Measurements from ENCODE around the gene FANCD2.

Gene FANCD2

DNA sequence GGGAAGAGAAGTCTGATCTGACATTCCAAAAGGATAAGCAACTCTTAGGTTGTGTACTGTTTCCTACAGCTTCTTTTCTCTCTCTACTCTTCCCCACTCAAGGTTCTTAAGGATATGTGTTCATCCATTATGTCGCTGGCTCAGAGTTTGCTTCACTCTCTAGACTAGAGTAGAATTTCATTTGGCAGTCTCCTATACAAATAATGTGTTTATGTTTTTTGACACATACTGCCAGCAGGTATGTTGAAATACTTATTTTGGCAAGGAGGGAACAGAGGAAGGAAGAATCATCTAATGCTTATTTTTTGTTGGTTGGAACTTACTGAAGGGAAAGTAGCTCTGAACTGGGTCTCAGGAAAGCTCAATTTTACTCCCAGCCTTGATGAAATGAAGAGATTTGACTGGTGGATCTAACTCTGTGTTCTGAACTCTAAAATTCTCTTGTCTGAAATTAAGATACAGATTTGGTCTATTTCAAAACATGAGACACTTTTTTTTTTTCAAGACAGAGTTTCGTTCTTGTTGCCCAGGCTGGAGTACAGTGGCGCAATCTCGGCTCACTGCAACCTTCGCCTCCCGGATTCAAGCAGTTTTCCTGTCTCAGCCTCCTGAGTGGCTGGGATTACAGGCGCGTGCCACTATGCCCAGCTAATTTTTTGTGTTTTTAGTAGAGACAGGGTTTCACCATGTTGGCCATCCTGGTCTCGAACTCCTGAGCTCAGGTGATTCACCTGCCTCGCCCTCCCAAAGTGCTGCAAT is 32.0 kb upstream of the FANCD2 start:
- TF ChIP-seq, protein P1, sequence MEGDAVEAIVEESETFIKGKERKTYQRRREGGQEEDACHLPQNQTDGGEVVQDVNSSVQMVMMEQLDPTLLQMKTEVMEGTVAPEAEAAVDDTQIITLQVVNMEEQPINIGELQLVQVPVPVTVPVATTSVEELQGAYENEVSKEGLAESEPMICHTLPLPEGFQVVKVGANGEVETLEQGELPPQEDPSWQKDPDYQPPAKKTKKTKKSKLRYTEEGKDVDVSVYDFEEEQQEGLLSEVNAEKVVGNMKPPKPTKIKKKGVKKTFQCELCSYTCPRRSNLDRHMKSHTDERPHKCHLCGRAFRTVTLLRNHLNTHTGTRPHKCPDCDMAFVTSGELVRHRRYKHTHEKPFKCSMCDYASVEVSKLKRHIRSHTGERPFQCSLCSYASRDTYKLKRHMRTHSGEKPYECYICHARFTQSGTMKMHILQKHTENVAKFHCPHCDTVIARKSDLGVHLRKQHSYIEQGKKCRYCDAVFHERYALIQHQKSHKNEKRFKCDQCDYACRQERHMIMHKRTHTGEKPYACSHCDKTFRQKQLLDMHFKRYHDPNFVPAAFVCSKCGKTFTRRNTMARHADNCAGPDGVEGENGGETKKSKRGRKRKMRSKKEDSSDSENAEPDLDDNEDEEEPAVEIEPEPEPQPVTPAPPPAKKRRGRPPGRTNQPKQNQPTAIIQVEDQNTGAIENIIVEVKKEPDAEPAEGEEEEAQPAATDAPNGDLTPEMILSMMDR (IDR thresholded peaks at IDR 0.05; ENCODE audit: borderline replicate concordance, control extremely low read depth, extremely low read depth, insufficient read depth, missing control alignments): no peak
- in situ Hi-C loops (cut with MboI; ENCODE audit: low sequenced_read_pairs, unreplicated experiment): no loop called here
- DNase-seq (ENCODE audit: low spot score): no peak

- in situ Hi-C loops (cut with MboI; ENCODE audit: low sequenced_read_pairs, unreplicated experiment): no loop called here
- TF ChIP-seq, protein P1 (IDR thresholded peaks at IDR 0.05; ENCODE audit: borderline replicate concordance, control extremely low read depth, extremely low read depth, insufficient read depth, missing control alignments): no peak
Measured at GRCh38 chr3:10000686-10001085, 25.6 kb upstream of the FANCD2 start.

GRCh38 chr3:10002951-10003350 is 23.3 kb upstream of the FANCD2 start:
- DNase-seq (ENCODE audit: low spot score): no peak
- TF ChIP-seq, protein P1 (IDR thresholded peaks at IDR 0.05; ENCODE audit: borderline replicate concordance, control extremely low read depth, extremely low read depth, insufficient read depth, missing control alignments): no peak
- in situ Hi-C loops (cut with MboI; ENCODE audit: low sequenced_read_pairs, unreplicated experiment): no loop called here

More at GRCh38 chr3:10000686-10001085, 25.6 kb upstream of the FANCD2 start:
- DNase-seq (ENCODE audit: low spot score): no peak

DNA sequence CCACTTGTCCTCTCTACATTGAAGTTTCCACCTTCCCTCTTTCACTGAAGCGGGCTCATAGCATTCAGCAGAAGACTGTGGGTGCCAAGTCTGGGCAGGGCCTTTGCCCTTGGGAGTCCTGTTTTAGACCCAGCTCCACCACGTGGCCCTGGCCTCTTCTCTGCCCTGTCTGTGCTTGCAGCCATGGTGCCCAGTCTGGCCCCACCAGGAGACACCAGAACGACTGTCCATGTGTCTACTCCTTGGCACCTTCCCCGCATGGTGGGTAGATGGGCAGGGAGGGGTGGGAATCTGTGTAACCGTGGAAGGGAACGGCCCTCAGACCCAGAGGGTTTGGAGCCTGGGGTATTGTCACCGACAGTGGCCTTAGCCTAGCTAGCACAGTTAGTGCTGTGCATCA is 21.7 kb upstream of the FANCD2 start:
- DNase-seq (ENCODE audit: low spot score): no peak
- in situ Hi-C loops (cut with MboI; ENCODE audit: low sequenced_read_pairs, unreplicated experiment): no loop called here
- TF ChIP-seq, protein P1 (IDR thresholded peaks at IDR 0.05; ENCODE audit: borderline replicate concordance, control extremely low read depth, extremely low read depth, insufficient read depth, missing control alignments): no peak

GRCh38 chr3:10004960-10005564 is 21.2 kb upstream of the FANCD2 start:
- no peak for DNase-seq (ENCODE audit: low spot score)
- TF ChIP-seq, protein P1 (IDR thresholded peaks at IDR 0.05; ENCODE audit: borderline replicate concordance, control extremely low read depth, extremely low read depth, insufficient read depth, missing control alignments): no peak
- in situ Hi-C loops (cut with MboI; ENCODE audit: low sequenced_read_pairs, unreplicated experiment): no loop called here

- DNase-seq (ENCODE audit: low spot score): no peak
- in situ Hi-C loops (cut with MboI; ENCODE audit: low sequenced_read_pairs, unreplicated experiment): no loop called here
- TF ChIP-seq, protein P1 (IDR thresholded peaks at IDR 0.05; ENCODE audit: borderline replicate concordance, control extremely low read depth, extremely low read depth, insufficient read depth, missing control alignments): no peak
Measured at GRCh38 chr3:10006048-10006761, 20.0 kb upstream of the FANCD2 start.
